Left ventricle myocardium inferior (tissue), 1 donor: ENCODE measurements around the gene PPIP5K2. TPM values are rescaled to one million over a fixed set of nuclear protein-coding genes. Genes with fewer than 3 reads are reported as not detected.

Experiments
- DNase-seq: peaks from one replicate; pipeline ENCODE4 v3.0.0-alpha.2; 2020
- H3K27ac ChIP-seq: fragments of 200-600 bp; replicated peaks from 2 replicates; pipeline ENCODE4 v1.8.0; 2021
- H3K27me3 ChIP-seq: fragments of 200-600 bp; 2 replicates; pipeline ENCODE4 v1.8.0; 2021; ENCODE audit warnings: low read depth
- H3K36me3 ChIP-seq: fragments of 200-600 bp; 2 replicates; pipeline ENCODE4 v1.8.0; 2021
- H3K4me1 ChIP-seq: fragments of 200-600 bp; 2 replicates; pipeline ENCODE4 v1.8.0; 2021
- H3K4me3 ChIP-seq: fragments of 200-600 bp; 2 replicates; pipeline ENCODE4 v1.8.0; 2021; ENCODE audit warnings: mild to moderate bottlenecking, moderate library complexity
- H3K9me3 ChIP-seq: fragments of 200-600 bp; replicated peaks from 2 replicates; pipeline ENCODE4 v1.8.0; 2021
- intact Hi-C: fragments of 100-400 bp; cut with micrococcal nuclease; formaldehyde crosslinking; loops from one replicate; pipeline ENCODE4 v1.11.0; 2022
- total RNA-seq: library from RNA; stranded (reverse); fragmentation: NEBNext Ultra II Directional; extraction: Animal tissue kit (Norgen Biotek cat#: 25700); gene quantifications from one replicate; pipeline ENCODE4 v1.2.1, GENCODE V29; 2021
- TF ChIP-seq, protein P1 (sequence below): fragments of 200-600 bp; IDR thresholded peaks from 2 replicates; pipeline ENCODE4 v1.8.0; 2021; ENCODE audit warnings: antibody characterized with exemption, mild to moderate bottlenecking, borderline replicate concordance
- donor health status: DM: no; HTN: yes; CAD: no; lungs with severe emphysema.

The PPIP5K2 gene
- total RNA-seq, 1 donor from 2014 or later: 28.5 TPM

DNA sequence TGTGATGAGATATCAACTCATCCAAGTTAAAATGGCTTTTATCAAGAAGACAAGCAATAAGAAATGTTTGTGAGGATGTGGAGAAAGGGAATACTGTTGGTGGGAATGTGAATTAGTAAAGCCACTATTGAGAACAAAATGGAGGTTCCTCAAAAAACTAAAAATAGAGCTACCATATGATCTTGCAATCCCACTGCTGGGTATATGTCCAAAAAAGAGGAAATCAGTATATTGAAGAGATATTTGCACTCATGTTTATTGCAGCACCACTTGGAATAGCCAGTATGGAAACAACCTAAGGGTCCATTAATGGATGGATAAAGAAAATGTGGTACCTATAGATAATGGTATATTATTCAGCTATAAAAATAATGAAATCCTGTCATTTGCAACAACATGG is 25.1 kb downstream of the PPIP5K2 start:
- Histone ChIP-seq H3K27ac (no peak overlapping the region), H3K36me3 (peaks cover 29% of the 10 kb centered on the region), H3K27me3 (no peaks in the 10 kb centered on the region), H3K4me3 (no peak overlapping the region), H3K4me1 (no peaks in the 10 kb centered on the region), H3K9me3 (no peaks in the 10 kb centered on the region)
- DNase-seq: no peak
- TF ChIP-seq, protein P1, sequence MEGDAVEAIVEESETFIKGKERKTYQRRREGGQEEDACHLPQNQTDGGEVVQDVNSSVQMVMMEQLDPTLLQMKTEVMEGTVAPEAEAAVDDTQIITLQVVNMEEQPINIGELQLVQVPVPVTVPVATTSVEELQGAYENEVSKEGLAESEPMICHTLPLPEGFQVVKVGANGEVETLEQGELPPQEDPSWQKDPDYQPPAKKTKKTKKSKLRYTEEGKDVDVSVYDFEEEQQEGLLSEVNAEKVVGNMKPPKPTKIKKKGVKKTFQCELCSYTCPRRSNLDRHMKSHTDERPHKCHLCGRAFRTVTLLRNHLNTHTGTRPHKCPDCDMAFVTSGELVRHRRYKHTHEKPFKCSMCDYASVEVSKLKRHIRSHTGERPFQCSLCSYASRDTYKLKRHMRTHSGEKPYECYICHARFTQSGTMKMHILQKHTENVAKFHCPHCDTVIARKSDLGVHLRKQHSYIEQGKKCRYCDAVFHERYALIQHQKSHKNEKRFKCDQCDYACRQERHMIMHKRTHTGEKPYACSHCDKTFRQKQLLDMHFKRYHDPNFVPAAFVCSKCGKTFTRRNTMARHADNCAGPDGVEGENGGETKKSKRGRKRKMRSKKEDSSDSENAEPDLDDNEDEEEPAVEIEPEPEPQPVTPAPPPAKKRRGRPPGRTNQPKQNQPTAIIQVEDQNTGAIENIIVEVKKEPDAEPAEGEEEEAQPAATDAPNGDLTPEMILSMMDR: no peak
- intact Hi-C loops: no loop called here

DNA sequence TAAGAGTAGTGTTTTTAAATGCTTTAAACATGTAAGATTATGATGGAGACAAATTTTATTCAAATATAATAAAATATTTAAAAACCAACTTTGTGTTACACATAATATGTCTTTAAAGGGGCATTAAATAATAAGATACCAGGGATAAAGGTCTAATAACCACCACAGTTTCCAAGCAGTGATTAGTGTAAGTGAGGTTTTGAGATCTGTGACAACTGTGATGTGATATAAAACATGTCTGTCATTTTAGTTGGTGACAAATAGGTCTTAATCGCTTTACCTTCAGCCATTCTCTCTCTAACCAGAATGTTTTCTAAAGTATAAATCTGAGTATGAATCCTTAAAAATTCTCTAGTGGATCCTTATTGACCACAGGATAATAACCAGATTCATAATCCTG is 28.1 kb downstream of the PPIP5K2 start:
- Histone ChIP-seq H3K9me3 (no peaks in the 10 kb centered on the region), H3K4me3 (no peak overlapping the region), H3K27me3 (no peaks in the 10 kb centered on the region), H3K36me3 (peaks cover 32% of the 10 kb centered on the region), H3K4me1 (no peaks in the 10 kb centered on the region), H3K27ac (no peak overlapping the region)
- TF ChIP-seq, protein P1: no peak
- DNase-seq: no peak
- intact Hi-C loops: no loop called here

DNA sequence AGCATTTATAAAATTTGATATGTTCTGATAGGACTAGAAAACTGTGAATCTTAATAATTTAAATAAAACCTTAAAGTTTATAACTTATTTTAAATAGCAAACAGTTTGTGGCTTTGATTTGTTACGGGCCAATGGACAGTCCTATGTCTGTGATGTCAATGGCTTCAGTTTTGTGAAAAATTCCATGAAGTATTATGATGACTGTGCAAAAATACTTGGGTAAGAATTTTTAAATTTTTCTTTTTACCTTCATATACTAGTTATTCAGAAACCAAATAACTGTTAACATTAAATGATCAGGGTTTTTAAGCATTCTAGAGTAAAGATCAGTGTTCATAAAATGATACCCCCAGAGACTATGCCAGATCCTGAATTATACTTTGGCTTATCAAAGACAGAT is 31.1 kb downstream of the PPIP5K2 start:
- TF ChIP-seq, protein P1: no peak
- H3K4me1 ChIP-seq: no peaks in the 10 kb centered on the region
- H3K27ac ChIP-seq: no peak overlapping the region
- H3K4me3 ChIP-seq: no peak overlapping the region
- no peaks in the 10 kb centered on the region for H3K9me3 ChIP-seq
- DNase-seq: no peak
- H3K27me3 ChIP-seq: no peaks in the 10 kb centered on the region
- intact Hi-C loops: no loop called here
- peaks cover 61% of the 10 kb centered on the region for H3K36me3 ChIP-seq

DNA sequence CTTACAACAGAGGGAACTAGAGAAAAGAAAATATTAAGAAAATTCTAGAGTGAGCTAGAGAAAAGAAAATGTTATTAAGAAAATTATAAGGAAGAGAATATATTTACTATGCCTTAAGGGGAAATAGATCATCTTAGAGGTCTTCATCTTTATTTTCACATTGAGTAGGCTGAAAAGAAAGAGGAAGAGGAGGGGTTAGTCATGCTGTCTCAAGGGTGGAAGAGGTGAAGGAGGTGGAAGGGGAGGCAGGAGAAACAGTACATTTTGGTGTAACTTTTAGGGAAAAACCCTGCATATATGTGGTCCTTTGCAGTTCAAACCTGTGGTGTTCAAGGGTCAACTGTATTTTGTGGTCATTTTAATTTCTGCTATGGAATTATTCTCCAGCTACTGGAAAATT is 46.6 kb downstream of the PPIP5K2 start:
- no peak overlapping the region for H3K4me3 ChIP-seq
- intact Hi-C loops: no loop called here
- TF ChIP-seq, protein P1: no peak

DNA sequence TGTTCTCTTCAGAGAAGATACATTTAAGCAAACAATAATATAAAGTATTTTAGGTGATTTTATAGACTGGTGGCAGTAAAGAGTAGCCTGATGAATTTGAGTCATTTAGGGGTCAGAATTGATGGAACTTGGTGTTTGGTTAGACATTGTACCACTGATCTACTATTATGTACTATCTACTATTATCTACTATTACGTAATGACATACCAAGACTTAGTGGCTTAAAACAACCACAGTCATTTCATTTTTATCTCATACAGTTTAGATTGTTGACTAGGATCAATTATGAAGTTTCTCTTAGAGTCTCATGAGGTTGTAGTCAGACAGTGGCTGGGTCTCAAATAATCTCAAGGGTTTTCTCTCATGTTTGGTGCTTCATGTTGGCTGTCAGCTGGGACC is 54.0 kb downstream of the PPIP5K2 start:
- Histone ChIP-seq H3K27ac (no peak overlapping the region), H3K36me3 (peaks cover 54% of the 10 kb centered on the region), H3K27me3 (no peaks in the 10 kb centered on the region), H3K9me3 (no peaks in the 10 kb centered on the region), H3K4me1 (peaks cover 6% of the 10 kb centered on the region), H3K4me3 (no peak overlapping the region)
- intact Hi-C loops: no loop called here
- no peak for DNase-seq
- TF ChIP-seq, protein P1: no peak

More for the DNA sequence above, 46.6 kb downstream of the PPIP5K2 start:
- Histone ChIP-seq H3K36me3 (peaks cover 52% of the 10 kb centered on the region), H3K27ac (no peak overlapping the region), H3K4me1 (peaks cover 6% of the 10 kb centered on the region), H3K27me3 (no peaks in the 10 kb centered on the region), H3K9me3 (no peaks in the 10 kb centered on the region)
- DNase-seq: no peak

DNA sequence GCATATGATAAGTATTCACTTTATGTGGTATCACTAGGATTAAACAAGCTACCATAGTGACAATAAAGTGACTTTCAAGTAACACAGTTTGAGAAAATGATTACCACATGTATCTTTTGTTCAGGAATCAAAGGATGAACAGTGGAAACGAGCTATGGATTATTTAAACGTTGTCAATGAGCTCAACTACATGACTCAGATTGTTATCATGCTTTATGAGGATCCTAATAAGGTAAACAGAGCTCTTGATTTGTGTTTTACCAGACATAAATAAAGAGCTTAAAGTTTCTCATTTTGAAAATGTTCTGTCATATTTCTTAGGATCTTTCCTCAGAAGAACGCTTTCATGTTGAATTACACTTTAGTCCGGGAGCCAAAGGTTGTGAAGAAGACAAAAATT is 57.4 kb downstream of the PPIP5K2 start:
- H3K4me3 ChIP-seq: no peak overlapping the region
- H3K9me3 ChIP-seq: no peaks in the 10 kb centered on the region
- TF ChIP-seq, protein P1: no peak
- peaks cover 86% of the 10 kb centered on the region for H3K36me3 ChIP-seq
- intact Hi-C loops: no loop called here
- H3K4me1 ChIP-seq: no peaks in the 10 kb centered on the region
- no peaks in the 10 kb centered on the region for H3K27me3 ChIP-seq
- H3K27ac ChIP-seq: no peak overlapping the region
- DNase-seq: no peak
